HepG2 (cell line): ENCODE results near the gene SPOCD1. TPM values are rescaled to one million over a fixed set of nuclear protein-coding genes. Genes with fewer than 3 reads are reported as not detected.

Experiments used
- EED ChIP-seq: sonication (generic); formaldehyde crosslinking; IDR thresholded peaks from 2 replicates; pipeline ENCODE4 v1.5.0; 2020; ENCODE audit warnings: mild to moderate bottlenecking, missing genetic modification reagents
- KAT8 ChIP-seq: IDR thresholded peaks from 2 replicates; pipeline ENCODE4 v1.6.1; 2016; ENCODE audit warnings: missing genetic modification reagents, missing compliant biosample characterization
- polyA plus RNA-seq, 8 experiments: library from polyadenylated mRNA; depleted of rRNA in 3 of 8; stranded (reverse) in 7 of 8; unstranded in 1 of 8; fragments of >200 nt; fragmentation: Illumina TruSeq in 4 of 8; extraction: Trizol in 4 of 8; gene quantifications; 2 replicates each; pipeline versions ENCODE4 v1.2.1 to v1.2.3, GENCODE V29; 2011 to 2016; ENCODE audit warnings: low read depth in 4 of 8, missing spikeins in 1 of 8, mixed read lengths in 1 of 8; ENCODE audit not compliant: insufficient read depth in 1 of 8
- total RNA-seq, 5 experiments: library from RNA; depleted of rRNA; stranded (reverse); fragments of >200 nt; fragmentation: Illumina TruSeq; extraction: Trizol; gene quantifications; 2 replicates each; pipeline ENCODE4 v1.2.3, GENCODE V29; 2016; ENCODE audit warnings: low read depth in 1 of 5
- TF ChIP-seq, protein P1 (sequence below): sonication (generic); formaldehyde crosslinking; IDR thresholded peaks from 2 replicates; pipeline ENCODE4 v1.5.1; 2020; ENCODE audit warnings: mild to moderate bottlenecking, missing genetic modification reagents, moderate library complexity
- TF ChIP-seq, protein P2 (sequence below): sonication (generic); formaldehyde crosslinking; IDR thresholded peaks from 2 replicates; pipeline ENCODE4 v1.9.0; 2022; ENCODE audit warnings: low read depth, missing genetic modification reagents
- TF ChIP-seq, protein P3 (sequence below): sonication (generic); formaldehyde crosslinking; IDR thresholded peaks from 2 replicates; pipeline ENCODE4 v1.4.0; 2020; ENCODE audit warnings: mild to moderate bottlenecking, missing genetic modification reagents

Gene SPOCD1
- total and polyA plus RNA-seq, 2 of the 13 experiments (the other 11 are each of a cell fraction or from before 2014, with no cell fraction given): 0.24 to 0.29 TPM

DNA sequence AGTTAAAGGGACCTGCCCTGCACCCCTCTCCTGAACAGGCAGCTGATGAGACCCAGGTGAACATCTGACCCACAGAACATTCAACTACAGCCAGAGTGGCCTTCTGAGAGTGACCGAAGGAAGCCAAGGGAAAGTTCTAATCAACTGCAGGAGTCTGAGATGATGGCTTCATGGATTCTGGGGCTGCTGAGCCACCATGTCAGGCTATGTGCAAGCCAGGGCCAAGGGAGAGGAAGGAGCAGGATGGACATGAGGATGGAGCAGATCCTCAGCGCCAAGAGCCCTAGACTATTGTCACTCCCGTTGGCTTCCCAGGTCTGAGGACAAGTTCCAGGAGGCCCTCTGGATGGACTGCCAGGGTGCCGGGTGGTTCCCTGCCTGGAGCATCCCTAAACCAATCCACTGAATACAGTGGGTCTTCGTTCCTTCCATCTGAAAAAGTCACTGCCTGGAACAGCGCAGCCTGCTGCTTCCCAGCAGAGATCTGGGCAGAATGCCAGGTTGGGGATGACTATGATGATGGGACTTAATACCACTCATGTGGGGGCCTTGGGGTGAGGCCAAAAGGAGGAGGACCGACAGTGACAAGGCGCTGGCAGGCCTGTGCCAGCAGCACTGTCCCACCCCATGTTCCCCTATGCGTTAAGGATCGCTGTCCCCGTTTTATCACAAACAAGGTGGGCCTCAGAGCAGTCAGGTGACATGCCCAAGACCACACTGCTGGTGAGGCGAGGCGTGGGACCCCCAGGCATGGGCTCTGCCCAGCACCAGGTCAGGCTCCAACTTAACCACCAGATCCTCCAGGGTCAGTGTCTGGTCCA, 19.8 kb downstream of the SPOCD1 start (continued):
- TF ChIP-seq, protein P1, sequence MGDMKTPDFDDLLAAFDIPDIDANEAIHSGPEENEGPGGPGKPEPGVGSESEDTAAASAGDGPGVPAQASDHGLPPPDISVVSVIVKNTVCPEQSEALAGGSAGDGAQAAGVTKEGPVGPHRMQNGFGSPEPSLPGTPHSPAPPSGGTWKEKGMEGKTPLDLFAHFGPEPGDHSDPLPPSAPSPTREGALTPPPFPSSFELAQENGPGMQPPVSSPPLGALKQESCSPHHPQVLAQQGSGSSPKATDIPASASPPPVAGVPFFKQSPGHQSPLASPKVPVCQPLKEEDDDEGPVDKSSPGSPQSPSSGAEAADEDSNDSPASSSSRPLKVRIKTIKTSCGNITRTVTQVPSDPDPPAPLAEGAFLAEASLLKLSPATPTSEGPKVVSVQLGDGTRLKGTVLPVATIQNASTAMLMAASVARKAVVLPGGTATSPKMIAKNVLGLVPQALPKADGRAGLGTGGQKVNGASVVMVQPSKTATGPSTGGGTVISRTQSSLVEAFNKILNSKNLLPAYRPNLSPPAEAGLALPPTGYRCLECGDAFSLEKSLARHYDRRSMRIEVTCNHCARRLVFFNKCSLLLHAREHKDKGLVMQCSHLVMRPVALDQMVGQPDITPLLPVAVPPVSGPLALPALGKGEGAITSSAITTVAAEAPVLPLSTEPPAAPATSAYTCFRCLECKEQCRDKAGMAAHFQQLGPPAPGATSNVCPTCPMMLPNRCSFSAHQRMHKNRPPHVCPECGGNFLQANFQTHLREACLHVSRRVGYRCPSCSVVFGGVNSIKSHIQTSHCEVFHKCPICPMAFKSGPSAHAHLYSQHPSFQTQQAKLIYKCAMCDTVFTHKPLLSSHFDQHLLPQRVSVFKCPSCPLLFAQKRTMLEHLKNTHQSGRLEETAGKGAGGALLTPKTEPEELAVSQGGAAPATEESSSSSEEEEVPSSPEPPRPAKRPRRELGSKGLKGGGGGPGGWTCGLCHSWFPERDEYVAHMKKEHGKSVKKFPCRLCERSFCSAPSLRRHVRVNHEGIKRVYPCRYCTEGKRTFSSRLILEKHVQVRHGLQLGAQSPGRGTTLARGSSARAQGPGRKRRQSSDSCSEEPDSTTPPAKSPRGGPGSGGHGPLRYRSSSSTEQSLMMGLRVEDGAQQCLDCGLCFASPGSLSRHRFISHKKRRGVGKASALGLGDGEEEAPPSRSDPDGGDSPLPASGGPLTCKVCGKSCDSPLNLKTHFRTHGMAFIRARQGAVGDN: no peak
- TF ChIP-seq, protein P2, sequence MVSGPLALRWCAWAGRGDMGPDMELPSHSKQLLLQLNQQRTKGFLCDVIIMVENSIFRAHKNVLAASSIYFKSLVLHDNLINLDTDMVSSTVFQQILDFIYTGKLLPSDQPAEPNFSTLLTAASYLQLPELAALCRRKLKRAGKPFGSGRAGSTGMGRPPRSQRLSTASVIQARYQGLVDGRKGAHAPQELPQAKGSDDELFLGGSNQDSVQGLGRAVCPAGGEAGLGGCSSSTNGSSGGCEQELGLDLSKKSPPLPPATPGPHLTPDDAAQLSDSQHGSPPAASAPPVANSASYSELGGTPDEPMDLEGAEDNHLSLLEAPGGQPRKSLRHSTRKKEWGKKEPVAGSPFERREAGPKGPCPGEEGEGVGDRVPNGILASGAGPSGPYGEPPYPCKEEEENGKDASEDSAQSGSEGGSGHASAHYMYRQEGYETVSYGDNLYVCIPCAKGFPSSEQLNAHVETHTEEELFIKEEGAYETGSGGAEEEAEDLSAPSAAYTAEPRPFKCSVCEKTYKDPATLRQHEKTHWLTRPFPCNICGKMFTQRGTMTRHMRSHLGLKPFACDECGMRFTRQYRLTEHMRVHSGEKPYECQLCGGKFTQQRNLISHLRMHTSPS (CRISPR knock-in tag): no peak
- no peak for TF ChIP-seq KAT8 (CRISPR knock-in tag)
- TF ChIP-seq EED: no peak
- TF ChIP-seq, protein P3, sequence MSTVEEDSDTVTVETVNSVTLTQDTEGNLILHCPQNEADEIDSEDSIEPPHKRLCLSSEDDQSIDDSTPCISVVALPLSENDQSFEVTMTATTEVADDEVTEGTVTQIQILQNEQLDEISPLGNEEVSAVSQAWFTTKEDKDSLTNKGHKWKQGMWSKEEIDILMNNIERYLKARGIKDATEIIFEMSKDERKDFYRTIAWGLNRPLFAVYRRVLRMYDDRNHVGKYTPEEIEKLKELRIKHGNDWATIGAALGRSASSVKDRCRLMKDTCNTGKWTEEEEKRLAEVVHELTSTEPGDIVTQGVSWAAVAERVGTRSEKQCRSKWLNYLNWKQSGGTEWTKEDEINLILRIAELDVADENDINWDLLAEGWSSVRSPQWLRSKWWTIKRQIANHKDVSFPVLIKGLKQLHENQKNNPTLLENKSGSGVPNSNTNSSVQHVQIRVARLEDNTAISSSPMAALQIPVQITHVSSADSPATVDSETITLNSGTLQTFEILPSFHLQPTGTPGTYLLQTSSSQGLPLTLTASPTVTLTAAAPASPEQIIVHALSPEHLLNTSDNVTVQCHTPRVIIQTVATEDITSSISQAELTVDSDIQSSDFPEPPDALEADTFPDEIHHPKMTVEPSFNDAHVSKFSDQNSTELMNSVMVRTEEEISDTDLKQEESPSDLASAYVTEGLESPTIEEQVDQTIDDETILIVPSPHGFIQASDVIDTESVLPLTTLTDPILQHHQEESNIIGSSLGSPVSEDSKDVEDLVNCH: no peak
